Endothelial cell of umbilical vein (primary cell): ENCODE measurements around the gene NPC1L1. TPM values are rescaled to one million over a fixed set of nuclear protein-coding genes. Genes with fewer than 3 reads are reported as not detected.
"Not testable (repeated sequence)": the region's sequence is repeated elsewhere in the genome, so short reads cannot be mapped to it uniquely, and the experiment has no call there.

Experiments used
- BruUV-seq: library from RNA; stranded (reverse); fragments of 400-500 nt; replicated peaks from 2 replicates; lab custom pipeline; 2021; lab: Mats Ljungman, UMichigan
- CTCF ChIA-PET: fragments of 300-600, 350-600 bp; sonication (Branson Sonifier 250); formaldehyde crosslinking; loops from one replicate; lab custom pipeline; 2021; ENCODE audit warnings: antibody characterized with exemption, inconsistent platforms; lab: Charles Lee
- POLR2A ChIA-PET: fragments of 300-600, 350-600 bp; sonication (Branson Sonifier 250); formaldehyde crosslinking; loops from one replicate; lab custom pipeline; 2021; ENCODE audit warnings: antibody characterized with exemption, inconsistent platforms; lab: Charles Lee
- DNase-seq: peaks from one replicate; pipeline ENCODE4 v3.0.0-alpha.2; 2011; ENCODE audit warnings: low read depth, low spot score
- FAIRE-seq: peaks from 2 replicates; lab custom pipeline; 2011; peaks lifted over from hg19 to GRCh38; lab: Jason Lieb, UNC
- H2AFZ ChIP-seq: 2 replicates; pipeline ENCODE4 v1.6.0; 2012; ENCODE audit warnings: low read depth, low read length, control low read depth, inconsistent platforms
- H3K27ac ChIP-seq: 2 replicates; pipeline ENCODE4 v1.5.1; 2011; ENCODE audit warnings: low read depth, mild to moderate bottlenecking, control low read depth, low read length, moderate library complexity; ENCODE audit not compliant: insufficient read depth
- H3K27me3 ChIP-seq, 2 experiments: 2 replicates each; pipeline versions ENCODE4 v1.6.0 to v1.6.1; 2011; ENCODE audit warnings: low read length in 2 of 2, mixed read lengths in 1 of 2; ENCODE audit not compliant: control insufficient read depth in 2 of 2, insufficient read depth in 2 of 2
- H3K36me3 ChIP-seq, 2 experiments: 2 replicates in 1 of 2; 3 replicates in 1 of 2; pipeline ENCODE4 v1.5.1; 2011; ENCODE audit warnings: low read length in 2 of 2, mild to moderate bottlenecking in 1 of 2, moderate library complexity in 1 of 2; ENCODE audit not compliant: control insufficient read depth in 2 of 2, insufficient read depth in 2 of 2; ENCODE audit errors: extremely low read depth in 1 of 2
- H3K4me1 ChIP-seq: 3 replicates; pipeline ENCODE4 v1.5.1; 2011; ENCODE audit warnings: mild to moderate bottlenecking, low read length; ENCODE audit not compliant: control insufficient read depth, insufficient read depth; ENCODE audit errors: extremely low read depth
- H3K4me2 ChIP-seq: 2 replicates; pipeline ENCODE4 v1.6.1; 2011; ENCODE audit warnings: low read length, control low read depth, mixed read lengths; ENCODE audit not compliant: insufficient read depth
- H3K4me3 ChIP-seq, 3 experiments: fragments of 200-600 bp in 1 of 3; sonication (generic), shearing (Covaris generic) in 1 of 3; replicated peaks in 1 of 3; 2 replicates each; pipeline ENCODE4 v1.5.1; 2011 to 2016; ENCODE audit warnings: control low read depth in 3 of 3, low read length in 3 of 3, mild to moderate bottlenecking in 2 of 3, inconsistent platforms in 1 of 3, low read depth in 1 of 3, moderate library complexity in 1 of 3; ENCODE audit not compliant: insufficient read depth in 1 of 3
- H3K79me2 ChIP-seq: 2 replicates; pipeline ENCODE4 v1.6.0; 2012; ENCODE audit warnings: low read length, inconsistent platforms; ENCODE audit not compliant: control insufficient read depth, insufficient read depth
- H3K9ac ChIP-seq: replicated peaks from 2 replicates; pipeline ENCODE3; 2011; ENCODE audit warnings: low read length, control low read depth; ENCODE audit not compliant: insufficient read depth; ENCODE audit errors: extremely low read depth
- H3K9me1 ChIP-seq: replicated peaks from 3 replicates; pipeline ENCODE4 v1.6.0; 2011; ENCODE audit warnings: mild to moderate bottlenecking, low read length; ENCODE audit not compliant: control insufficient read depth, insufficient read depth; ENCODE audit errors: extremely low read depth
- H3K9me3 ChIP-seq: replicated peaks from 2 replicates; pipeline ENCODE4 v1.5.1; 2012; ENCODE audit warnings: low read length, inconsistent platforms; ENCODE audit not compliant: control insufficient read depth, insufficient read depth
- H4K20me1 ChIP-seq: replicated peaks from 2 replicates; pipeline ENCODE3; 2011; ENCODE audit warnings: mild to moderate bottlenecking, low read length; ENCODE audit not compliant: control insufficient read depth, insufficient read depth; ENCODE audit errors: extremely low read depth
- EZH2 ChIP-seq: IDR thresholded peaks from 2 replicates; pipeline ENCODE4 v1.6.1; 2012; ENCODE audit warnings: borderline replicate concordance, low read depth, mild to moderate bottlenecking, moderate library complexity, low read length, inconsistent platforms; ENCODE audit not compliant: severe bottlenecking
- JUN ChIP-seq: IDR thresholded peaks from 2 replicates; pipeline ENCODE4 v1.6.1; 2011; ENCODE audit warnings: borderline replicate concordance, low read depth; ENCODE audit not compliant: insufficient read length, insufficient read depth
- POLR2AphosphoS5 ChIP-seq: IDR thresholded peaks from 2 replicates; pipeline ENCODE4 v1.6.1; 2012; ENCODE audit warnings: low read depth, mild to moderate bottlenecking, control low read depth, low read length, moderate library complexity; ENCODE audit not compliant: insufficient read depth
- dilution Hi-C: fragments of 300-500 bp; cut with MboI; formaldehyde crosslinking; loops from one replicate; pipeline ENCODE4 v1.15.0; 2019; ENCODE audit warnings: low sequenced_read_pairs; ENCODE audit not compliant: extremely low pct_ligation_motif_present
- intact Hi-C: fragments of 100-400 bp; cut with micrococcal nuclease; formaldehyde crosslinking; loops from one replicate; pipeline ENCODE4 v1.10.0; 2022
- polyA plus RNA-seq, 4 experiments: library from polyadenylated mRNA; depleted of rRNA in 3 of 4; stranded (reverse) in 3 of 4; unstranded in 1 of 4; fragments of >200 nt; gene quantifications; 2 replicates each; pipeline versions ENCODE4 v1.2.1 to v1.2.3, GENCODE V29; 2011 to 2012; ENCODE audit warnings: missing spikeins in 1 of 4
- total RNA-seq: library from RNA; stranded (reverse); gene quantifications from 2 replicates; pipeline ENCODE4 v1.2.3, GENCODE V29; 2021
- TF ChIP-seq, protein P1 (sequence below): IDR thresholded peaks from 2 replicates; pipeline ENCODE4 v1.6.1; 2011; ENCODE audit not compliant: insufficient read depth, insufficient read length

Gene NPC1L1
- total and polyA plus RNA-seq, 2 donors (not counting 3 experiments of a cell fraction or from before 2014, with no cell fraction given): not detected

DNA sequence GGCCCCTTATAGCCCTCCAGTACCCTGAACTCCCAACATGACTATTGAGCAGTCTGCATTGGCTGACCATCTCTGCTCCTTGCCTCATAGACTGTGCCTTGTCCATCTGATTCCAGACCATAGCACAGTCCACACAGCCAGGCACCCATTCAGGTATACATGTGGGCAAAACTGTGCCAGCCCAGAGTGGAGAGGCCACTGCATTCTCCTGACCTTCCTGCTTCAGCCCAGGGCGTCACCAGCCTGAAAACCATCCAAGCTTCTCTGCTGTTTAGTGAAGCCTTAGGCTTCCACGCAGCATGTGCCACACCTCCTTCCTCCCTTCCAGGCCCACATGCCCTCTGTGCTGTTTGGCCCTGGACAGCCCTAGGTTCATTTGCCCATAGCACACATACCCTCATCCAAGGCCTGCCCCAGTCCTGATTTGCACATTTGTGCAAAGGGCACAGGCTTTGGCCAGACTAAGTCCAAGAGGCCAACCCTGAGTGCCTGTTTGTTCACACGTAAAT is 22.1 kb upstream of the NPC1L1 start:
- Histone ChIP-seq H3K36me3 (peaks cover 15 to 25% of the 10 kb centered on the region in 2 experiments), H3K27ac (no peak overlapping the region), H3K9ac (no peak overlapping the region), H3K4me3 (no peak overlapping the region), H3K4me2 (no peak overlapping the region), H3K9me1 (no peaks in the 10 kb centered on the region), H3K9me3 (no peaks in the 10 kb centered on the region), H3K27me3 (no peaks in the 10 kb centered on the region), H3K79me2 (no peaks in the 10 kb centered on the region), H2AFZ (no peak overlapping the region), H3K4me1 (no peaks in the 10 kb centered on the region), H4K20me1 (no peaks in the 10 kb centered on the region)
- no peak for FAIRE-seq
- intact Hi-C loops (no loop called here), dilution Hi-C loops (no loop called here)
- POLR2A ChIA-PET: no interaction called here
- no peak for DNase-seq
- CTCF ChIA-PET: interaction anchor here (4.7 kb wide), 1 partner anchor 215 kb away, joined by 145 read pairs; no protein-coding TSS in a partner anchor
- no peak for TF ChIP-seq POLR2AphosphoS5
- TF ChIP-seq EZH2: no peak
- TF ChIP-seq JUN: no peak
- TF ChIP-seq, protein P1, sequence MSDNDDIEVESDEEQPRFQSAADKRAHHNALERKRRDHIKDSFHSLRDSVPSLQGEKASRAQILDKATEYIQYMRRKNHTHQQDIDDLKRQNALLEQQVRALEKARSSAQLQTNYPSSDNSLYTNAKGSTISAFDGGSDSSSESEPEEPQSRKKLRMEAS: no peak
- BruUV-seq: no TSS peak

DNA sequence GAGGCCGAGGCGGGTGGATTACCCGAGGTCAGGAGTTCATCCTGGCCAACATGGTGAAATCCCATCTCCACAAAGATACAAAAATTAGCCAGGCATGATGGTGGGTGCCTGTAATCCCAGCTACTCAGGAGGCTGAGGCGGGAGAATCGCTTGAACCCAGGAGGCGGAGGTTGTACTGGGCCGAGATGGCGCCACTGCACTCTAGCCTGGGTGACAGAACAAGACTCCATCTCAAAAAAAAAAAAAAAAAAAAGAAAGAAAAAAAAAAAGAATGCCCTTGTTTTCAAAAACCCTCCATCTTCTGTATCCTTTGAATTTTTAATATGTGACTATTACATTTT is 21.5 kb upstream of the NPC1L1 start:
- H3K9ac ChIP-seq, H3K4me2 ChIP-seq, H3K79me2 ChIP-seq, dilution Hi-C loops, H2AFZ ChIP-seq, H3K27ac ChIP-seq, H3K4me1 ChIP-seq, H4K20me1 ChIP-seq, intact Hi-C loops, DNase-seq, H3K27me3 ChIP-seq, H3K9me3 ChIP-seq, H3K4me3 ChIP-seq, POLR2A ChIA-PET, BruUV-seq, H3K9me1 ChIP-seq, FAIRE-seq: not testable (repeated sequence)
- CTCF ChIA-PET: interaction anchor here (0.7 kb wide), 1 partner anchor 214 kb away, joined by 3 read pairs; no protein-coding TSS in a partner anchor
- peaks cover 11 to 19% of the 10 kb centered on the region in 2 experiments for H3K36me3 ChIP-seq
